ENCODE results near the gene ZNF177.

DNA sequence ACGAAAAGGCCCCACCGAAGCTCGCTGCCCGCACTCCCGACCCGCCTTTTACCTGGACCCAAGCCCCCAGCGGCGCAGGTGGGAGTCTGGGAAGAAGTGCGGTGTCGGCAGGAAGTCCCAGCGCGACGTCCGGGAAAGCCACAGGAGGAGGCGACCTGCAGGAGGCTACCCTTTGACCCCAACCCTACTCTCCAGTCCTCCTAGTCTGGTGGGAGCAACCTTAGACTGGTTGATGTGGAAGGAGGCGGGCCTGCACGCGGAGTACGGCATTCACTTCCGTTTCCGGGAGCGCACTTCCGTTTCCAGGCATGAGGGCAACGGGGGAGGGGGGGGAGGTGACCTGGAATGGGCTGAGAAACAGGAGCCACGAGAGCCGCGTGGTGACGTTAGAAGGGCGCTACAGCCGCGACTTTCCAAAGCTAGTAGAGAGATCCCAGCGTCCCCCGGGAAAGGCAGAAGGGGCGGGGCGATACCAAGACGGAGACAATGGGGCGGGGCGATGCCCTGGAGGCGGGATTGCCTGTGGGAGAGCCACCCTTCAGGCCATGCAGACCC, 44.1 kb downstream of the ZNF177 start:
- TF ChIP-seq, protein P1, sequence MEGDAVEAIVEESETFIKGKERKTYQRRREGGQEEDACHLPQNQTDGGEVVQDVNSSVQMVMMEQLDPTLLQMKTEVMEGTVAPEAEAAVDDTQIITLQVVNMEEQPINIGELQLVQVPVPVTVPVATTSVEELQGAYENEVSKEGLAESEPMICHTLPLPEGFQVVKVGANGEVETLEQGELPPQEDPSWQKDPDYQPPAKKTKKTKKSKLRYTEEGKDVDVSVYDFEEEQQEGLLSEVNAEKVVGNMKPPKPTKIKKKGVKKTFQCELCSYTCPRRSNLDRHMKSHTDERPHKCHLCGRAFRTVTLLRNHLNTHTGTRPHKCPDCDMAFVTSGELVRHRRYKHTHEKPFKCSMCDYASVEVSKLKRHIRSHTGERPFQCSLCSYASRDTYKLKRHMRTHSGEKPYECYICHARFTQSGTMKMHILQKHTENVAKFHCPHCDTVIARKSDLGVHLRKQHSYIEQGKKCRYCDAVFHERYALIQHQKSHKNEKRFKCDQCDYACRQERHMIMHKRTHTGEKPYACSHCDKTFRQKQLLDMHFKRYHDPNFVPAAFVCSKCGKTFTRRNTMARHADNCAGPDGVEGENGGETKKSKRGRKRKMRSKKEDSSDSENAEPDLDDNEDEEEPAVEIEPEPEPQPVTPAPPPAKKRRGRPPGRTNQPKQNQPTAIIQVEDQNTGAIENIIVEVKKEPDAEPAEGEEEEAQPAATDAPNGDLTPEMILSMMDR (conservative IDR thresholded peaks at IDR 0.05; ENCODE audit: low read depth, low read length), result no peak
- TF ChIP-seq EZH2phosphoT487 (IDR thresholded peaks at IDR 0.05; ENCODE audit: borderline replicate concordance, low read length), result no peak
